Stimulated activated CD8-positive, alpha-beta memory T cell treated with anti-CD3 and anti-CD28 coated beads, Interleukin-15, amount 100 ng/mL, for 1 hour (primary cell): ENCODE measurements around the gene ITLN1.

ENCODE experiments used
- DNase-seq: peaks from one replicate; pipeline ENCODE4 v3.0.0-alpha.2; 2020; ENCODE audit warnings: low read depth

Gene ITLN1

DNA sequence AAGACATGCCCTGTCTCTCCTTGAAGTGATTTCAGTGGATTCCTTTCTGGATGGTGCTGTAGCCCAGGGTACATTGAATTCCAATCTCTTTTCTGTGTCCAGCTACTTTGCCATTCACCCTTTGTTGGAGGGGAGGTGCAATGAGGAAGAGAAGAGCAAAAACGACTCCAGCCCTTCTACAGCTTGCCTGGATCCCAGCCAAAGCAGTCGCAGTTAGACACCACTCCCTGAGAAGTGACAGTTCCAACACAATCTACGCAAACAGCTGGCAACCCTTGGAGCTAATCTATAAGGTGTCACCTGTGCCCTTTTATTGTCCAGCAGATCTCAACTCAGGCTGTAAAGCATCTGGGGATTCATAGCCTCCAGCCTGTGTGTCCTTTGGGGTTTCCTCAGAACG is 26.9 kb downstream of the ITLN1 start:
- no peak for DNase-seq

DNA sequence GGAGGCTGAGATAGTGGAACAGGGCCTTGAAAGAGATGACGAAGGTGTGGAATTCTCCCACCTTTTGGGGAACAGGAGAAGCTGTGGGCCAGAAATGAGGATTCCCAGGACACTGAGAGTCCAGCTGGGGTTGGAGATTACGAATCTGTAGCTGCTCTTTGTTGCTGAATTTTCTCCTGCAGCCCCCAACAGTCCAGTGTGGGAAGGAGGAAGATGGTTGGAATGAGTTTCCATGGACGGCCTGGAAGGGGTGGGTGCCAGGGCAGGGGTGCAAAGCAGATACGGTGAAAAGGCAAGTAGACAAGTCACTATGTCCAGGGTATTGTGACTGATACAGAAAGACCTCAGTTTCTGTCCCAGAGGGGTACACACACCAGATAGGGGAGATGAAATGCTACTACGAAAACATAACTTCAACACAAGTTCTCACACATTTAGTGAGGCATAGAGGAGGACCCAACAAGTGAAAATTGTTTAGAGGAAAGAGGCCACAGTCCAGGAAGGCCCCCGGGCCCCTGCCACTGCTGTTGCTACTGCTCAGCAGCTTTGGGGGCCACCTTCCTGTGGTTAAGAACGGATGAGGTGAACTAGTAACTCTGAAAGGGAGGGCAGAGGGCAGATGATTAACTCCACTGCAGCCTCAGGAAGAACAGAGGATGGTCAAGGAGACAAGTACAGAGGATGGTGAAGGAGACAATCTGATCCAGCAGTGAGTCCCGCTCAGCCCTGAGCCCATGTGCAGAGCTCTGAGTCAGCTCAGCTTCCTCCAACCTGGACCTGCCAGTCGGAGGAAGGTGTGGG is 29.6 kb downstream of the ITLN1 start:
- DNase-seq = no peak

DNA sequence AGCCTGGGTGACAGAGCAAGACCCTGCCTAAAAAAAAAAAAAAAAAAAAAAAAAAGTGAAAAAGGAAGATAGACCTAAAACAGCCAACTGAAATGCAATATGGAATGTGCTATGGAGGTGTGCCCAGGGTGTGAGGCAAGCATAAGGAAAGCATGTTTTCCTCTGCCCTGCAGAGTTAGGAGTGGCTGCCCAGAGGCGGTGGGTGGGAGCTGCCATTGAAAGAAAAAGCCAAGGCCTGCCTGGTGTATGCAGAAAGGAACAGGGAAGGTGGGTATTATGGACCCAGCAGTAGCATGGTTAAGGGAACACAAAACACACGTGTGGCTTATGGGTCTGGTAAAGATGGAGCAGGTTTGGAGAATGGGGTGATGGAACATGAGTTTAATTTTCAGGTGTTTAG is 31.2 kb downstream of the ITLN1 start:
- DNase-seq = no peak

DNA sequence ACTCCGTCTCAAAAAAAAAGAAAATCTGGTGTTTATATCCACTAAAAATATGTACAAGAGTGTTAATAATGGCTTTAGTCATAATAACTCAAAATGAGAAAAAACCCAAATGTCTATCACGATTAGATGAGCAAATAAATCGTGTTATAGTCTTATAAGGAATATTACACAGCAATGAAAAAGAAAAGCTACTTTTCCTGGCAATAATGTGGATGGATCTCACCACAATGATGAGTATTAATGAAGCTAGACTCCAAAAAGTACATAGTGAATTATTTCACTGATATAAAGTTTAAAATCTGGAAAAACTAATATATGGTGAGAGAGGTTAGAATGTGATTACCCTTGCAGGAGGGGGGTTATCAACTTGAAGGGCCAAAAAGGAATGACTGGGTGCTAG is 32.0 kb downstream of the ITLN1 start:
- DNase-seq = no peak

DNA sequence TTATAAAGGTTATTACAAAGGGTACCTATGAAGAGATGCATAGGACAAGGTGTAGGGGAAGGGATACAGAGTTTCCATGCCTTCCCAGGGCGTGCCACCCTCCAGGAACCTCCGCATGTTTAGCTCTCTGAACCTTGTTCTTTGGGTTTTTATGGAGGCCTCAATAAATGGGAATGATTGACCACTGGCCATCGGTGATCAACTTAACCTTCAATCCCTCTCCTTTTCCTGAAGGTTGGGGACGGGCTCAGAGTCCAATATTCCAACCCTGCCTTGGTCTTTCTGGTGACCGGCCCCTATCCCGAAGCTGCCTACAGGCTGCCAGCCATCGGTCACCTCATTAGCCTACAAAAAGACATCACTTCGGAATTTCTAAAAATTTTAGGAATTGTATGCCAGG is 34.0 kb downstream of the ITLN1 start:
- DNase-seq = no peak

DNA sequence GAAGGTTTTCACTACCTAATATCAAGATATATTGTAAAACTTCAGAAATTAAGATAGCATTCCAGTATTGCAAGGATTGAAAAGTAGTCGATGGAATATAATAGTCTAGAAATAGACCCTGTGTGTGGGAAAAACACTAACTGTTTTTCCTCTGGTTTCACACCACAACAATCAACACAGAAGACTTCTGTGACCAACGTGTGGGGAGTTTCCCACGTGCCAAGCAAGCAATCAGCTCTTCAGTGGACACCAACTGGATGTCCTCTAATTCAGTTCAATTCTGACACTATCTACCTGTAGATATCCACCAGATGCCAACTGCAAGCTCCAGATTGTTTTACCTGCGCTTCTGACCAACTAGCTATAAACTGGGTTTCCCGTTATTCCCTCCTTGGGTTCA is 34.4 kb downstream of the ITLN1 start:
- no peak for DNase-seq

DNA sequence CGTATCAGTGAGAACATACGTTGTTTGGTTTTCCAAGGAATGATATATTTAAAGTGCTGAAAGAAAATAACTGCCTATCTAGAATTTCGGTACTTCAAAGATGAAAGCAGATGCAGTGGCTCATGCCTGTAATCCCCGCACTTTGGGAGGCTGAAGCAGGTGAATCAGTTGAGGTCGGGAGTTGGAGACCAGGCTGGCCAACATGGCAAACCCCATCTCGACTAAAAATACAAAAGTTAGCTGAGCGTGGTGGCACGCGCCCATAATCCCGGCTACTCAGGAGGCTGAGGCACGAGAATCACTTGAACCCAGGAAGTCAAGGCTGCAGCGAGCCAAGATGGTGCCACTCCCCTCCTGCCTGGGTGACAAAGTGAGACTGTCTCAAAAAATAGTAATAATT is 38.7 kb downstream of the ITLN1 start:
- DNase-seq = no peak

DNA sequence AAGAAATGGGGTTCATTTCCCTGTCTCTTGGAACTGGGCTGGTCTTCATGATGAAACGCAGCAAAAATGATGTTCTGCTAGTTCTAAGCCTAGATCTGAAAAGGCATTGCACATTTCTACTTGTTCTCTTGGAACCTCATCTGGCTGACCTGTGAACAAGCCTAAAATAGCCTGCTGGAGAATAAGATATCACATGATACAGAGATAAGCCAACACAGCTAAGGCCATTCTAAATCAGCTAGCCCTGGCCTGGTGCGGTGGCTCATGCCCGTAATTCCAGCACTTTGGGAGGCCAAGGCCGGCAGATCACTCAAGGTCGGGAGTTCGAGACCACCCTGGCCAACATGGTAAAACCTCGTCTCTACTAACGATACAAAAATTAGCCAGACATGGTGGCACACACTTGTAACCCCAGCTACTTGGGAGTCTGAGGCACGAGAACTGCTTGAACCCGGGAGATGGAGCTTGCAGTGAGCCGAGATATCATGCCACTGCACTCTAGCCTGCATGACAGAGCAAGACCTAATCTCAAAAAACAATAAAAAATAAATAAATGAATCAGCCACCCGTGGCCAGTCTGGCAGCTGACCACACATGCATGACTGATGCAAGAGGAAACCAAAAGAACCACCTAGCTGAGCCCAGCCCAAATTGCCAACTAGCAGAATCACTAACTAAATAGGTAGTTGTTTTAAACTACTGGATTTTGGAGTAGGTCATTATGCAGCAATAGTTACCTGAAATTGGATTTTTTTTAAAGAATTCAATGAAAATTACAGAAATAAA is 40.3 kb downstream of the ITLN1 start:
- no peak for DNase-seq

DNA sequence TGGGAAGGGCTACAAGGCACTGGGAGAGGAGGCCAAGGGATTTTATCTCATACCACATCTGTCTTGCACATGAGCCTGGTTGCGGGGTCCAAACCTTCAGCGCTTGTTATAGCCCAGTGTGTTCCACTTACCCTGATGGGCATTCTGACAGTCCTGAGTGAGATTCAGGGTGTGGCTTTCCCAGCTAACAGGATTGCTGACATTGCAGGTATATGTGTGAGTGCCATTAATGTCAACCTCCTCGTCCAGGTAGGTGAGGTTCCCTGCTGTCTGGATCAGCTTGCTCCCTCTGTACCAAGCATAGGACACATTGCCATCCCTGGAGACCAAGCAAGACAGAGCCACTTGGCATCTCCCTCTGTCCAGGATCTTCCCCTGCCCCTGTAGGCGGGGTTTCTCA is 43.9 kb downstream of the ITLN1 start:
- DNase-seq = no peak

DNA sequence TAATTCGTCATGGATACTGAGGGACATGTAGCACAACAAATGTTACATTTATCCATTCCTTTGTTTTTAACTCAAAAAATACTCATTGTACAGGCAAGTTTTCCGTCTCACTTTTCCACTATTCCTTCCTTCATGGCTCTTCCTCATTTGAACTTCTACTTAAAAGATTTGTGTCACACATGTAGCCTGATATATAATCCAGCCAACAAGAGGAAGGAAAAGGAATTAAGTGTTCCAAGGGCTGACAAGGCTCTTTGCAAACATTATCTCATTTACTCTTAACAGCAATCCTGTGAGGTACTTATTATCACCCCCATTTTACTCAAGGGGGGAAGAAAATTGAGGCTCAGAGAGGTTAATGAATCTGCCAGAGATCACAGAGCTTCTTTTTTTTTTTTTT is 45.2 kb downstream of the ITLN1 start:
- DNase-seq = no peak

DNA sequence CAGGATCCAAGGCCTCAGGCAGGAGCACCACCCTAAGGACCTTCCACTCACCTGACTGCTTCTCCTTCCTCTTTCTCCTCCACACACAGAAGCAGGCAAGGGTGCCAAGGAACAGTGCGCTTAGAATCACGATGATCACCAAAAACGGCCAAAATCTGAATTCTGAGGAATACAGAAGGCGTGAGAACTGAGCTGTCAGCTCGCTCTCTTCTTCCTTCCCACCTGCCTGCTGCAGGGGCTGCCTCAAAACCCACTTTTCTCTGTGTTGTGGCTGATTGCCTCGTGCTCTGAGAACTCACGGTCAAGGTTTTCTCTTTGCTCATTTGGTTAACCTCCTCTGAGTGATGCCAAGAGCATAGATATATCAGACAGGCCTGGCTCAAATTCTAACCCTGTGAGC is 46.1 kb downstream of the ITLN1 start:
- no peak for DNase-seq

DNA sequence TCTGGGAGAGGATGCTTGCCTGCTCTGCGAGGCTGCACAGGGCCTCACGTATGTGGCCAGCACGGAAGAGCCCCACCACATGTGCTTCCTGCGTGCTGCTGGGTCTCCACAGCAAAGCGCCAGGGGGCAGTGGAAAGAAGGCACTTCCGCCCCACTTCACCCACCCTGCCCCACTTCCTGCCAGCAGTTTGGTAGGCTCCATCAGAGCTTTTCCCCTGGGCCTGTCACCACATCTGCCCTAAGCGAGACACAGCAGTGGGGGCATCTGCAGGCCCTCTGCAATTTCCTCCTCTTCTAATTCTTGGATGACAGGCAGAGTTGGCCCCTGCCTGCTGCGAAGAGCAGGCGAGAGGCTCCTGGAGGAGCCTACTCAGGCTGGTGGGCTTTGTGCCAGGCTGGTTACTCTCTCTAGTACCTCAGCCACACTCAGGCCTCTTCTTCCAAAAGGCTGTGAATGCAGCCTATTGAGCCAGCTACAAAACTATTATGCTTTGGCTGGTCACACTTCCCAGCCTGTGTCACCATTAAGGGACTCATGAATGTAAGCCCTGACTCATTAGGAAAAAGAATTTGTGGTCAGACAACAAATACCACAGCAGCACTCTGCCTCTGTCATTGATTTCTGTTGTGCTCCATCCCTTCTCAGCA is 47.3 kb downstream of the ITLN1 start:
- DNase-seq = peak; percentile 63

DNA sequence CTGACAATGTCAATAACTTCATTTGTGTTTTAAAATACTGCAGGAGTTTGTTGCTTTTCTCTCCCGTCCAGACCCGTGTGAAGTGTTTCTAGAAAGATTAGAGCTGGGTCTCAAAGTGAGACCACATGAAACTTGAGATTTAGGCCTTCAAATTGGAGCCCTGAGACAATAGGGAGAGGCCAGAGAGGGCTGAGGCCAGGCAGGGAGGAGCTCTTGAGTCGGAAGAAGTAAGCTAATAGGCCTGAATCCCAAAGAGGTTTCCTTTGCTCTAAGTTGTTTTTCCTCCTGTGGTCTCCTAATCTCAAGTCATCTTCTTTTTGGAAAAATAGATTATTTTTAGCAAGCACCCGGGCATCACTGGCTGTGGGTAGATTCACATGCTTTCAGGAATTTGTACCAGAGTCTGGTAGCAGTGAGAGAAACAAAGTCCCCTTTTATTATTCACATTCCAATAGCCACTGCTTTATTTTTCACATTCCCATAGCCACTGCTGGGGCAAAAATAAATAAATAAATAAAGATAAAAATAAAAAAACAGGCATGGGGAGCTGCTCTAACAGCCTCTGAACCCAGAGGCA is 47.9 kb downstream of the ITLN1 start:
- no peak for DNase-seq

DNA sequence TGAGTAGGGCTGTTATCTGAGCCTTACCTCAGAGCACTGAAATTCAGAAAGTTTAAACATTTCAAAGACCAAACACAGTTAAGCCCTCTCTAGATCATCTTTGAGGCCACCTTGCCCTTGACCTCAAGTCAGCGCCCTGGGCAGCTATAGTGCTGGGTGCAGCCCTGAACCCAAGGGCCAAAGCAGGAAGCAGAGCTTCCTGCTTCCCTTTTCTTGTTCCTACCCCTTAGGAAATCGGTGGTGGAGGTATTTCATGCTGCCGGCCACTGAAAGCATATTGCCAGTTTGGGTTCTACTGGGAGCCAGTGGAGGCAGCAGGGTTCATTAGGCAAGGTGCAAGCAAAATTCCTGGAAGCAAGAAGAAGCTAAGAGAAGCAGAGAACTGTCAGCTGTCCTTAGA is 48.4 kb downstream of the ITLN1 start:
- DNase-seq = no peak

DNA sequence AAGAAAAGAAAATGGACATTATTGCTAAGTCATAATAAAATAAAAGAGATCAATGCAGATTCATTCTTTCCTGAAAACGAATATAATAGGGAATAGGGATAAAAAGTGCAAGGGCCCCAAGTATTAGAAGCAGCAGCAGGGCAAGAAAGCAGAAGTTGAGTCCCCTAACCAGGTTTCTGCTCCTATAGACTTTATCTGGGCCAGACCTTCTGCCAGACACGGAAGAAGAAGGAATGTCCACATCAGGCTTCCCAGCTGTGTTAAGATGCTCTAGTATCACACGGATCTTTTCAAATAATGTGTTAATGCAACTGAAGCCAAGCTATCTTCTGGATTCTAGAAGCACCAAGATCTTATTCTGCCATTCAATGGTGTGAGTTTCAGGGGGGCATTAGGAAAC is 49.2 kb downstream of the ITLN1 start:
- DNase-seq = no peak

DNA sequence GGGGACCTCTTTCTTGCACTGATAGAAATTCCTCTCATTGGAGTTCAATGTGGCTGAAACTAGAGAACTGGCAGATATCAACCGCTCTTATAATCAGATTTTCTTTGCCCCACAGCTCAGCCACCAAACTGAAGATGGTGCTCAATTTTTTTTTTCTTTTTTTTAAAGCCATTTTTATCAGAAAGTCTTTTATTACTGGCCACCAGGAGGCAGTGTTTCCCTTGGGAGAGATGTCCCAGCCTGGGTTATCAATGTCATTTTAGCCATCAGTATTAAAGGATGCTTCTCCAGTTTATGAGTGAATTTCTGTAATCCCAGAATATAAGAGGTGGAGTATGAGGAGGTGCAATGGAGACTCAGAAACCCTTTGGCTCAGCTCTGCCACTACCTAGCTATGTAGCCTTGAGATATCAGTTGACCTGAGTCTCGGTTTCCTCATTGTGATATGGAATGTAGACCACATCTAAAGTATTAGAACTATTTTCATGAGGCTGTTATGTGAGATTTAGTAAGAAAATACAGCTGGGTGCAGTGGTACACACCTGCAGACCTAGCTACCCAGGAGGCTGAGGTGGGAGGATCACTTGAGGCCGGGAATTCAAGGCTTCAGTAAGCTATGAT is 49.9 kb downstream of the ITLN1 start:
- DNase-seq = no peak

DNA sequence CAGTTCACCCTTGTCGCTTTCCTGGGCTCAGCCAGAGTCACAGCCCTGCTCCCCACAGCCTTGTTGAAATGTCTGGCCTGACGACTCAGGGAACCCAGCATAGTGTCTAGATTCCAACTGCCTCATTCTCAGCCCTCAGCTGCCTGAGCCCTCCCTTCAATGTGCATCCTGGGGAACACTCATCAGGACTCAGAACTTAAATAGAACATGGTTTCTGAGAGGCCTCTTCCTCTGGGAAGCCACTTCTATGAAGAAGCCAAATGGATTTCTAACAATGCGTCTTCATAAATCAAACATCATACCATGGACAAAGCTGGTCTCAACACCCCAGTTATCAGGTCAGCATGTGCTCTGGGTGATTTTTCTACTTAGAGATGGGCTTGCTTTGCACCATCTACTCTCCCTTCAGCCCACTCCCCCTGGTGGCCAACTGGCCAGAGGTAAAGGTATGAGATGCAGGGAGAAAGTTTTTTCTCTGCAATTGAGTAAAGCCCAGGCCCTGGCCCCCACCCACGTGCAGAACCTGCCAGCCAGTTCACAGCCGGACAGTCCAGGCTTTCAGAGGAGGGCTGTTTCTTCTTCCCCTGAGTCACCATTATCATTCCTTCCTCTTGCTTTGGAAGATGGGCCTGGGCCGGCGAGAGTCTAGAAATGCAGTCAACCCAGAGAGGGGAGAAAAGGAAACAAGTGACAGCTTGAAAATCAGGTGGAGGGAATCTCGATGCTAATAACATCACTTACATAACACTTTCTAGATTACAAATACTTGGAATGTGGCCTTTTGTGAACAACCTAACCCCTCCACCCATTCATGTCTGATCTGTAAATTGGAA is 54.4 kb downstream of the ITLN1 start:
- peak; percentile 70 for DNase-seq

DNA sequence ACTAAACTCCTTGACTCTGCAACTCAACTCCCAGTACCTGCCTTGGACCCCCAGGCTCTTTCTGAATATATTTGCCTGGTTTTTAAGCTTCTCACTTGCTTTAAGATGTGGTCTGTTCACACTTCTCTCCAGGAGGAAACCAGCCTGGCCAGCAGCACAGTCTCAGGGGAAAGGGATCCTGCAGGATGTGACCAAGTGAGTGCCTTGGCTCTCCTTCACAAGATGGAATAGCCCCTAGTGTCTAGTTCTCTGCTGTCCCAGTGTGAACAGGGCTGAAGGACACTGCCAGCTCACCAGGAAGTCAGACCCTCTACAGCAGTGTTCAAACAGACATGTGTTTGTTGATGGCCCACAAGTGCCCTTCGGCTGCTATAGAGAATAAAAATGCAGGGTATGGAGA is 55.2 kb downstream of the ITLN1 start:
- no peak for DNase-seq

DNA sequence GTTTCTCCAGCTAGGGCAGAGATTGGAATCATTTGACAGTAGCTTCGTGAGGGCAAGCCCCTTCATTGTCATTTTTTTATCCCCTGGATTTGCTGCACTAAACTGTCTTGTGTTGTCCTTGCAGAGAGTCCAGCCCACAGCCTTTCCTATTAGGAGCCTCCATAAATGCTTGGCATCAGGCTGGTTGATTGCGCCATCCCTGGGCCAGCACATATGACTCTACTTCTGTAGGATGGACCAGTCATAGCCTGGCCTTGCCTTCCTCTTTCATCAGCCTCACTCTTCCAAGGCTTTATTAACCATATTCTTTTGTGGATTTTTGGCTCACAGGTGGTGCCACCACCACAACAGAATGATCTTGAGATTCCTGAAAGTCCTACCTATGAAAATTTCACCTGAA is 57.6 kb downstream of the ITLN1 start:
- DNase-seq = no peak

DNA sequence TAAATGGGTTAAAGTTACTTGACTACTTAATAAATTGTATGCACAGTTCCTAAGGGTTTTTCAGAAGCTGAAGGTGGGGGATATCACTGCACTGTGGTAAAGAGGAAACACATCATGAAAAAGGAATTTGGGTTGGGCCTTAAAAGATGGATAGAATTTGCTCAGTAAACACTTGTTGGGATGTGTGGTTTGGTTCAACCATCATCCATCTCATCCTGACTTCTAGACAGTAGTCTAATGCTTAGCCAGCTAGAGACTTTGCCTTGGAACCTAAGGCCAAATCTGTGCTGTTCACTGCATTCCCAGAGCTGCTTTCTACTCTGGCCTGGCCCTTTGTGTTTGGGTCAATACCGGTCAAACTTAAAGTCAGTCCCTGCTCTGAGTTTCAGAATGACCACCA is 58.4 kb downstream of the ITLN1 start:
- DNase-seq = no peak
